Activated effector memory CD4-positive, alpha-beta T cell treated with Interleukin-2 at 50 U/mL for 16 hours (primary cell): Measurements from ENCODE around the gene PSMB5.
"Not testable (repeated sequence)": the region's sequence is repeated elsewhere in the genome, so short reads cannot be mapped to it uniquely, and the experiment has no call there.

Experiments used
- DNase-seq: peaks from one replicate; pipeline ENCODE4 v3.0.0-alpha.2; 2020

PSMB5 gene

DNA sequence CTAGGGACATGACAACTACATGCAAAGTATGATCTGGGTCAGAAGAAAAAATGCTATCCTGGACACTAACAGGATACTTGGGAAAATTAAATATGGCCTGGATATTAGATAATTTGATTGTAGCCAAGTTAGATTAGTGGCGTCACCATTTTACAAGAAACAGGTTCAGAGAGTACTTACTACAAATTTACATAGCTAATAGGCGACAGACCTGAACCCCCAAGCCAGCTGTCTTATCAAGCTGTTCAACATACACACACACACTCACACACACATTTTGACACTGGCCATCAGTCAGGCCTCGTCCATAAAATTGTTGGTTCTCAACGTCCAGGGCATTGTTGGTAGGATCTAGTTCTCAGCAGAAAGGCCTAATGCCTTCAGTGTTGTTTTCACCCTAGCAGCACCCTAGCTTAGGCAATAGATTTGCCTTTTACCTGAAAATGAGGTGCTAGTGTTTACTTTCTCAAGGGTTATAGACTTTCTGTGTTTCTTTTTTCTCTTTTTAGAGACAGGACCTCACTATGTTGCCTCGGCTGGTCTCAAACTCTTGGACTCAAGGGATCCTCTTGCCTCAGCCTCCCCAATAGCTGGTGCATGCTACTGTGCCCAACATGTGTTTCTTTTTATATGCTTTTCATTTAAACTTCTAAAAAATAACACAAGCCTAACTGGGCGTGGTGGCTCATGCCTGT lies 21.5 kb downstream of the PSMB5 start:
- no peak for DNase-seq

DNA sequence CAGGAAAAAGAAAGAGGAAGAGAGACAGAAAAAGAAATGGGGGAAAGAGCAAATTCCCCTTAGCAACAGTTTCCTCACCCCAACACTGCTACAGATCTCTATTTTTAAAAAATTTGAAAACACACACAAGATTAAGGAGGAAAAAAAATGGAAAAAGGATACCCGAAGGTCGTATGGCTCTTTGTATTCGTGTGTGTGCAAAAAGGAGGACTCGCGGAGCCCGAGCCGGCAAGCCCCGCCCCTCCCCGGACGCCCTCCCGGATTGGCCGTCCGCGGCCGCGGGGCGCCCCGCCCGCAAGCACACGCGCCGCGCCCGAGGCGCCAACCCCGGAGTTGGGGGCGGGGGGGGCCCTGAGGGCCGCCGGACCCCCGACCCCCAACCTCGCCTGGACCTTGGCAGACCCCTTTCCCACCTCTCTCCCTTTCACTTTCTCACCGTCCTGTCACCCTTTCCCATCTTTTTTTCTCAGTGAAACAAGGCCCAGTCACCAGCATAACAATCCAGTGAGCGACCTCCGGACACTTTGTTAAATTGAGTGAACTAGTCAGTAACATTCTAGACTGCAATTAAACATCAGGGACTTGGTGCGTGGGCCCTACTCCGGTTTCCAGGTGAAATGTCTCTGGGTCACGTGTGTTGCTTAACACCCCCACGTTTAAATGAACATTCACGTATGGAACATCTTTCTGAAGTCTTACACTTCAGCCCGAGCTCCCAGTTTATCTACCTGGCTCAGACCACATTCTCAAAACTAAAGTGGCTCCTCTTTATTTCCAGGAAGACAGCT lies 24.6 kb downstream of the PSMB5 start, which contains the start of gene C14orf93:
TSS of gene C14orf93 (minus strand) at position 205 of the 788 bp plus-strand sequence. CDS start 11,120 bp downstream, outside the sequence.
- DNase-seq, result peak; percentile 69

DNA sequence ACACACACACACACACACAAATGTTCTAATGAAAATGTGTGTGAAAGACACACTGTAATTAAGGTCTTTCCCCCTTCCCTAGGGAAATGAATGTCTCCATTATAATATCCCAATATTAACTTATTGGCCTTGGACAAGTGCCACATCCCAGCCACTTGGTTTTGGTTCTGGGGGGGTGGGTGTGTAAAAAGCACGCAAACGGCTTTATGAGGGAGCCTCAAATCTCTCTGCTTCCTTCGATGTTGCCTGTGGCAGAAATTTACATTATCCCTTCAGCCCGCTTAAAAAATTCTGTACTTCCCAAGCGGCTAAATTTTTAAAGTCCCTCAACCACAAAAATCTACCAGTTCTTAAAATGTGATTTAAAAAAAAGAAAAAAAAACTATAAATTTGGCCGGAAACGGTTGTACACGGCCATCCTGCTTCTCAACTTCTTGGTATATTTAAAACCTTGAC lies 25.2 kb downstream of the PSMB5 start:
- DNase-seq, result no peak

DNA sequence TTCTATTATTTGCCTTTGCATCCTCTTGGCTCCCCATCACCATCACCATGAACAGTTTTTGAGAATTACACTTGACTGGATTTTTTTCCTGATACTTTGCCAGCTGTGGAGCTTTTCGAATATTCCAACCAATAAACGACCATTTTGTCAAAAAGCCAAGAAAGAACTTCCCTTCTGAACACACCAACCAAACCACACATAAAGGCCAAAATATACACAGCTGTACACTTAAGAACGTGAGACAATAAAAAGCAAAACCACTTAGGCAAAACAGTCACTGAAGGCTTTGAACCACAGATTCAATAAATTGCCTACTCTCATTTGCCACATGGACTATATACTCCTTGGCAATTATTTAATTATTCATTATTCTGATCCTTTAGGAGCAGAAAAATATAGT lies 25.9 kb downstream of the PSMB5 start:
- no peak for DNase-seq

DNA sequence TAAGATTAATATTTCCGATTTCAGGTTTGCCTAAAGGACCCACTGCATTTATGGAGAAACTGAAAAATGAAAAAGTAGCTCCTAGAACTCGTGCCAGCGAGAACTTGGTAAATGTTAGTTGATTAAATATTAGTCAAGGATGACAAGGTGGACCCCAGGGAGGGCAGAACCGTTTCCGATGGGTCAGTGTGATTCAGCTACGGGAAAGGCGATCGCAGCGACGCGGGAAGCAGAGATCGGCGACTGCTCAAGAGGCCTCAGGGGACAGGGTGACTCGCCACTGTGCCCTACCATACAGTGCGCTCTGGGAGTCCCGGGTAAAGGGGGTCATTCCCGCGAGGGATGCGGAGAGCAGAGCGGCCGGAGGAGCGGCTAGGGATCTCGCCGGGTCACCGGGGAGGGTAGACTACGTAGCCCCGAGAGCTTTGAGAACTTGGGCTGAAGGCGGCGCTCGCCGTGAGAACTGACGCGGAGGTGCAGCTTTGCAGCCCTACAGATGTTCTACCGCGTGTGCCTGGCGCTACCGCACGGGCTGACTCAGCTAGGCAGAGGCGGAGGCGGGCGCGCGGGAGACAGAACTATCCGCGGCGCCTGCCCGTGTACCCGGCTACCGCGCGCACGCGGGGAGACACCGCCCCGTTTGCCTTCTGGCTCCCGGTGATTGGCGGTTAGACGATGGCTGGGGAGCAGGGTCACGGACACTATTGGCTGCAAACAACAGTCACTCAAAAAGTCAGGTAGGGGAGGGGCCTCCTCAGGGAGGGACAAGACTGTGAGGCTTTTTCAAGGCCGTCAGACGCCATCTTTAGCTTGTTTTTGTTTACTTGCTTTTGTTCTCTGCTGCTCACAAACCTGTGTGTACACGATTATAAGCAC lies 27.9 kb downstream of the PSMB5 start:
- DNase-seq, result peak; percentile 97

DNA sequence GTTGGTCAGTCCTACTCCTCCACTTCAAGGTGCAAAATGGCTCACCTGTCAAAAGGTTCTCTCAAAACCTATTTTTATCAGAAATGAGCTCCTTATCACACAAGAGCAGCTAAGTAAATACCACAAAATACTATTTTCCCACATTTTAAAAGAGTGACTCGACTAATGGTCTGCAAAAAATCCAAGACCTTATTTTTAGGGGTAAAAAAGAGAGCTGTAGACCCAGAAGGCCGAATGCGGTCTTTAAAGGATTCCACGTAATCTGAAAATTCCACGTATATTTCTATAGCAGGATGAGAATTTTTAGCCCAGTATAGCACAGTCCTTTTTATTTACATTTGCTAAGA lies 28.5 kb downstream of the PSMB5 start:
- no peak for DNase-seq

DNA sequence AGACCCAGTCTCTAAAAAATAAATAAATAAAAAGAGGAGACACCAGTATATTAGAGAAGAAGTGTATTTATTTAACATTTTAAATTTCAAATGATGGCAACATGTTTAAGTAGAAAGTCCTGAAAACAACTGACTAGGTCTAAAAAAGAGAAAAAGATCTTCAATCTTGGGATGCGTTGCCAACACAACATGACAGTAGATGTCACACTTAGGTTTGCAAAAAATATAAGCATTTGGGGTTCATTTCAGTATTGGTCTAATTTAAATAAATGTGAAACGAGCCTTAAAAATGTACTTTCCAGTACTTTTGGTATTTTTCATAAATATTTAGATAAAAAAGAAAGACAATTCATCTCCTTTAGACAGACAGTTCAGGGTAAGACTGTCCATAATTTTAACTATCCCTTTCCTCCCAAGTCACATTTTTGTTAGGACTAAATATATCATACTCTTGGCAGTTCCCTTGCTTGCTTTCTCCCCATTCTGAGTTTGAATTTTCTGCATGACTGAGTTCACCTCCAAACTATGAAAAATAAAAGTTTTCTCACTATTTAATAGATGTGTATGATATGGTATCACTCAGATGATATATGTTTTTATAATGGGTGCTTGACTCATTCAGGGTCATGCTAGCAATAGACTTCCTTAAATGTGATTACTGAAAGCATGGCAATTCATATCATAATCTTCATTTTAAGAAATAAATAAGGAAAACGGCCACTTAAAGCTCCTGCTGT lies 29.1 kb downstream of the PSMB5 start:
- DNase-seq, result no peak

DNA sequence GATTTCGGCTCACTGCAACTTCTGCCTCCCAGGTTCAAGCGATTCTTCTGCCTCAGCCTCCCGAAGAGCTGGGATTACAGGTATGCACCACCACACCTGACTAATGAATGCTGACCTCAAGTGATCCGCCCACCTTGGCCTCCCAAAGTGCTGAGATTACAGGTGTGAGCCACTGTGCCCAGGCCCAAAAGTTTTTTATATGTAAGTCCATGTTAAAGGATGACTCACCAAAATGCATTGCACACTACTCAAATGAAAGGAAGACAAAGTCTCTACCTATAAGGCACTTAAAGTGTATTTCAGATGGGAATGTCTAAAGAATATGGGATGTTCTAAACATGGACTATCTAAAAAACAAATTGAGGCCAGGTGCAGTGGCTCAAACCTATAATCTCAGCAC lies 30.4 kb downstream of the PSMB5 start:
- DNase-seq, result not testable (repeated sequence)

DNA sequence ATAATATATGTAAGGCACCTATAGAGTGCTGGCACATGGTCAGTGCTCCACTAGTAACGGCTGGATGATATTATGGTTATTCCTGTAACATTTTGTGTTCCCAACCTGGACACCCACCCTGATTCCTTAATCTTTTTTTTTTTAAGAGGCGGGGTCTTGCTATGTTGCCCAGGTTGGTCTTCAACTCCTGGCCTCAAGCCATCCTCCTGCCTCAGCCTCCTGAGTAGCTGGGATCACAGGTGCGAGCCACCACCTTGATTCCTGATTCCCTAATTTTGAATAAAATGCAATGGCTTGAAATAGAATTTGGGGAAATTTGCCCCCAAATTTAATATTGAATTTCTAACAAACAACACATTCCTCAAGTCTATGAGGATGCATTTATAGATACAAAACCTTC lies 32.1 kb downstream of the PSMB5 start:
- no peak for DNase-seq

DNA sequence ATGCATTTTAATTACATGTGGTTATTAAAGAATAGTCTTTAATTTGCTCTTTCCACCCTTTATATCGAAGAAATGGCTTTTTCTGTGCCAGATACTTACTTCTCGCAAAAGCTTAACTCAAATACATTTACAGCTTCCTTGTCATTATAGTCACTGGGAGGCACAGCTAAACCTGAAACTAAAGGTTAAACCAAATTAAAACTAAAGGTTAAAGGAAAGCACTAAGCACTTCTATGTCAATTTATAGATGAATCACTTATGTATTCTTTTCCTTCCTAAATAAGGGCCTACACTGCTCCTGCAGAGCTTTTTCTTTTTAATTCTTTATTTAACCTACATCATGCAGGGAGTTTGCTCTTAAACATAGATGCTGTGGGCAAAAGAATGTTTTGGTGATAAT lies 33.8 kb downstream of the PSMB5 start:
- no peak for DNase-seq

DNA sequence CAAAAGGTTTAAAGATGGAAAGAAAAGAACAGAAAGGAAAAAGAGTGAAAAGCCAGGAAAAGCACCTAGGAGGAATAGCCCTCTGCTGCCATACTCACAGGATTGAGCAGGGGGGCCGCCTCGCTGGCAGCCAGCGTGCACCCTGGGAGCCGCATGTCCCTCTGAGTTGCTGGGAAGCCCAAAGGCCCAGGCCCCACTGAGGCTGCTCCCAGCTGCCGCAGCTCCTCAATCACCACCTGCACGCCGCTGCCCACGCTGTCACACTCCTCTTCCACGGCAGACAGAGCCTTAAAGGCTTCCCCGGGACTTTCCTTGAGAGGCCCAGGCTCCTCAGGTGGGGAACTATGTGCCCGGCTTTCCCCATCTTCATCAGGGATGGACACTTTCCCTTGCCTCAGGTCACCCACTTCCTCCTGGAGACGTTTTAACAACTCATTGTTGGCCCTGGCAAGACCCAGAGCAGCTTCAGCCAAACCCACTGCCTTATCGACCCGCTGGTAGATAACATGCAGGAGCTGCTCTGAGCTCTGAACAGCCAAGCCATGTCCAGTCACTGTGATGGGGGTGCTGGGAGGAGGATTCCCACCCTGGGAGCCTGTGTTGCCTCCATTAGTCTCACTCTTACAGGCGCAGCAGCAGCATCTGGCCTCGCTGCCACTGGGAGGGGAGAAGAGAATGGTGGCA lies 36.2 kb downstream of the PSMB5 start:
- no peak for DNase-seq

DNA sequence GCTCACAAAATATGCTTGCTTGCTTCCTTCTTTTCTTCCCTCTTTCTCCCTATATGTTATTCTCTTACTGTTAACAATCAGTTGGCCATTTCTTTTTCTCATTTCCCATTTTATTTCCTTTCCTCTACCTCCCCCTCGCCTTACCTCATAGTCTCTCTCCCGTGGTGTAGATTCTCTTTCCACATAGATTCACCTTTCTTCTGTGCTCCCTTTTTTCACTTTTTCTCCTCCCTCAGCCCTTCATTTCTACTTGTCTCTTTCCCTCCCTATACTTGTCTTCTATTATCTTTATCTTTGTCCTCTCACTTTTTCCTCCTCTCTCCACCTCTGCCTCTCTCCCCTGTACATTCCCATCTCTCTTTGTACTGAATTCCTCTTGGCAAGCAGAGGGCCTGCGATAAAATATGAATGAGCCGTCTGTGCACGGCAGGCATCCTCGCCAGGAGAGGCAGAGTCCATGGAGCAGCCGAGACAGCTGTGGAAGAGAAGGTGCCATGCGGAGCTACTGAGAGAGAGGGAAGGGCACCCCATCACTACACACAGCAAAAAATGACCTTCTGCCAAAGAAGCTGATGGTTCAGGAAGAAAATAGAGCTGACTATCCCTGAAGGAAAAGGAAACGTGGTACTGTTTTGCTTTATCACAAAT lies 36.9 kb downstream of the PSMB5 start:
- no peak for DNase-seq

DNA sequence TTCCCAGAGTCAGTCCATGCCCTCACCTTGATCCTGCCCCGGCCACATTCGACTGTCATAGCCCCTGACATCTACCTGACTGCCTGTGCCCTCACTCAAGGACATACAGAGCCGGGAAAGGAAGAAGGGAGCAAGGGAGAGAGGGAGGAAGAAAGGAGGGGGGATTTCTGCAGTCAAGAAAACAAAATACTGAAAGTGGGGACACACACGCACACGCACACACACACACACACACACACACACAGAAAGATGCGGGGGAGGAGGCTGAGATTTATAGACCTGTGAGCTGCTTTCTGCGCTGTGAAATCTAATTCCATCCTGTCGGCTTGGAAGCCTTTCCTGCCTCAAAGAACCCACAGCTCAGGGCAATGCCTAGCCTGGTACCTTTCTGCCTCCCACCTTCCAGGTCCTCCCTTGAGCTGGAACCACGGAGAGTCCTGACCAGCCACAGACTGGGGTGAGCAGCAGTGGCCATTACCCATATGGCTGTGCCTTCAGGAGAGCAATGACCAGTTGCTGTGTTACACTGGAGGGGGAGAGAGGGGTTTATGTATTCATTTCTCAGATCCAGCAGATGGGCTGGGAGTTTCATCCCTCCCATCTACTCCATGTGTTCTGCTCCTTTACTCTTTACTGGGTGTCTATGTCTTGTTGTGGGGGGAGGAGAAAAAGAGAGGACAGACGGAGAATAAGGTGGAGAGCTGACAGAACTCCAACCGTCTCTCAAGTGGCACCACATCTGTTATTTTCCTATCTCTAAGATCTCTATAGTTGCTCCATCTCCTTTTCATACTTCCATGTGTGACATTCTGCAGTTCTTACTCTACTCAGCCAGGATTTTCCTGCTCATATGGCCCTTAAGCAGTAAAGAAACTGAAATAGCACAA lies 37.7 kb downstream of the PSMB5 start:
- no peak for DNase-seq

DNA sequence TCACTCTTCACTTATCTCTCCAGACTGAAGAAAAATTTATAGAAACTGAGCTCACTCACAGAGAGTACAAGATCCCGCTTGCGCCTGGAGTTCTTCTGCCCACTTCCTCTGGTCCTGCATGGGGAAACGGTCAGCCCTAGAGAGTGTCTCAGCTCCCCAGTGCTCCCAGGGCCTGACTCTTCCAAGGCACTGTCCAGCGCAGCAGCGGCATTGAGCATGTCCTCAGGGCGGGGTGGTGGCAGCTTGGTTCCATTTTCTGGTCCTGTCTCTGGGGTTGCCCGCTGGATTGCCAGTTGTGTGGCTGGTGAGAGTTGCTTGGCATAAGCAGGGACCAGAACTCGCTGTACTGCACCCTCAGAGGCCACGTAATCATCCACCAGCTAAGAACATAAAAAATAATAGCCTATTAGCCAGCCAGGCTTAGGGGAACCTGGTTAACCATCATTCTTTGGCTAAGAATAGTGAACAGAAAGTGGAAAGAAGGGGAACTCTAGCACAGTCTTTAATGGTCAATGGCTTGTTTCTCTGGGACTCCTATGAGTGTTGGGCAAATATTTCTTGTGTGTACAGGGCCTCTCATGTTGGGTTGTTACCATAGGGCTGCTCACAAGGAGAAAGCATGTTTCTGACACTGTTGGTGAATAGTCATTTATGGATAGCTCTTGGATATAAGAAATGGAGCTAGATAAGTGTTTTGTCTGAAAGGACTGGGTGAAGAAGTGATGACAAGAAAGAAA lies 38.6 kb downstream of the PSMB5 start:
- no peak for DNase-seq

DNA sequence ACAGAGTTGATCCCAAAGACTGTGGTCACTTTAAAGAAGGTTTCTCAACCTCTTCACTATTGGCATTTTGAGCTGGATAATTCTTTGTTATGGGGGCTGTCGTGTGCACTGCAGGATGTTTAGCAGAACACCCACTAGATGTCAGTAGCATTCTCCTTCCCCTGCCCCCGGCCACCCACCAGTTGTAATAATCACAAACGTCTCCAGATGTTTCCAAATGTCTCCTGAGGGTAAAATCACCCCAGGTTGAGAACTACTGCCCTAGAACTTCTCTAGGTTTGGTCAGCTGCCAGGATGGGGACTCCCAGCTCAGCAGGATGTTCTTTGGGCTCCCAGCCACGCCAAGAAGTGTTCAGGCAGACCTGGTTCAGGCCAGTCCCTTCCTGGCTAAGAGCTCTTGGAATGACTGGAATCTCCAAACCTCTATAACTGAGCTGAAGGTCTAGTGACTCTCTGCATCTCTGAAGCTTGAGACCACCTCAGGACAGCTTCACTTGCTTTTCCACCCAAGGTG lies 39.9 kb downstream of the PSMB5 start:
- DNase-seq, result no peak

DNA sequence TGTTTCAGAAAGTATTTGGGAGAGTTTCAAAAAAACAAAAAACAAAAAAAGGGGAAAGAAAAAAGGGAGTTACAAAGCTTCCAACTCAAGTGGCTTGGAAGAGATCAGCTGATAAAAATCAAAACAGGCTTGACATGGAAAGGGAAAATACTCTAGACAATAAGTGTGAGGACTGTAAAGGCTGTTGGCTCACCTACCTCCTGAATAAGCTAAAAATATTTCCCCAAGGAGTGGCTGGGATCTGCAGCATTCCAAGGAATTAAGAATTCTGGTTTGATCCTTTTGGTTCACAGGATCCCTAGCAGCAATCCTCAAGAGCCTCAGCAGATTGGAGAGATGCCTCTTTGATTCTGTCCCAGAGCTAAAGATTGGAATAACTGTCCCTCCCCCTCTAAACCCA lies 41.2 kb downstream of the PSMB5 start:
- no peak for DNase-seq

DNA sequence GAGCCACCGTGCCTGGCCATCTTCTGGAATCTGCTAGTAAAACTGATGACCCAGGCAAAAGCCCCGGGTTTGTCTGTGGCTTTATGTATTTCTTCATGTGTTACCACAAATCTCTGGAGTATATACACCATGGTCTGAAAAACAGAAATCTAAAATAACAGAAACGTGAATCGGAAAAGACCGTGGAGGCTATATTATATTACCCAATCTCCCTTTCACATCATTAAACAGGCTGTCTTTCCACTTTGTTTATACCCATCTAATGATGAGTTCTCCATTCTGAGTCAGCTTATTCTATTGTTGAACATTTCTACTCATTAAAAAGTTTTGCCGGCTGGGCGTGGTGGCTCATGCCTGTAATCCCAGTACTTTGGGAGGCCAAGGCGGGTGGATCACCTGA lies 42.8 kb downstream of the PSMB5 start:
- no peak for DNase-seq

DNA sequence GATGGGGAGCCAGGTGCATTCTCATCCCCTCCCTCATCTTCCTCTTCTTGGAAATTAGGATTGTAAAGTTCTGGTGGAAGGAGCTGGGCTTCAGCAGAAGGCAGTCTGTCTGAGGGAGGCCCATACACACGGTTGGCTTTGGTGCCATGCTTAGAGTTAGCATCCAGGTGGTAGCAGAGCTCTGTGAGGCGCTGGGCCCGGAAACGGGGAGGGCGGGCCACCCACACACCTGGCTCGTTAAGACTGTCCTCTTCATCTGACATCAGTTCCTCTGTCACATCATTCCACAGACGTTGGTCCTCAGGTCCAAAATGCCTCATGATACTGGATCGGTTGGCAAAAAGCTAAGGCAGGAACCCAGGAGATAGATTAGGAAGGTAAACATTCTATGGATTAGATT lies 47.4 kb downstream of the PSMB5 start:
- no peak for DNase-seq

DNA sequence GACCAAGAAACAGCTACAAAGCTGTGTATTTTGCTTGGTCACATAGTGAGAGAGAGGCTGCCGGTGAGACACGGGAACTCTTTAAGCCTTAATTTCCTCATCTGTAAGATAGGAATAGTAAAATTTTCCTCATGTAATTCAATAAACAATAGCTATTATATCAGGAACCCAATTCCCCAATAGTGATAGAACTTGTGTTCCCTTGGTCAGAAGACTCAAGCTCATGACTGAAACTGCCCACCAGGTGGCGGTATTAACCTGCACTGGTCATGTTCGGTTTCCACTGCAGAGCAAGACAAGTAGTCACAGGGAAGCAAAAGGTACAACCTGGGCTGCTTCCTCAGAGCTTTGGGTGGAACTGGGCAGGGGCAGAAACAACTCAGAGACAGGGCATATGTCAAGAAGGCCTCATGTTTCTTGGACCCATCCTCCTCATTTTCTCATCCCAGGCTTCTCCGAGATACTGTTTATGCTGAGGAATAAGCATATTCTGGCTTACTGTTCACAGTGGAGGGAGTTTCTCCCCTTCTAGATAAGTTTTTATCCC lies 48.1 kb downstream of the PSMB5 start:
- DNase-seq, result peak; percentile 76
